ENCODE data around the gene RUVBL1.

The RUVBL1 gene

DNA sequence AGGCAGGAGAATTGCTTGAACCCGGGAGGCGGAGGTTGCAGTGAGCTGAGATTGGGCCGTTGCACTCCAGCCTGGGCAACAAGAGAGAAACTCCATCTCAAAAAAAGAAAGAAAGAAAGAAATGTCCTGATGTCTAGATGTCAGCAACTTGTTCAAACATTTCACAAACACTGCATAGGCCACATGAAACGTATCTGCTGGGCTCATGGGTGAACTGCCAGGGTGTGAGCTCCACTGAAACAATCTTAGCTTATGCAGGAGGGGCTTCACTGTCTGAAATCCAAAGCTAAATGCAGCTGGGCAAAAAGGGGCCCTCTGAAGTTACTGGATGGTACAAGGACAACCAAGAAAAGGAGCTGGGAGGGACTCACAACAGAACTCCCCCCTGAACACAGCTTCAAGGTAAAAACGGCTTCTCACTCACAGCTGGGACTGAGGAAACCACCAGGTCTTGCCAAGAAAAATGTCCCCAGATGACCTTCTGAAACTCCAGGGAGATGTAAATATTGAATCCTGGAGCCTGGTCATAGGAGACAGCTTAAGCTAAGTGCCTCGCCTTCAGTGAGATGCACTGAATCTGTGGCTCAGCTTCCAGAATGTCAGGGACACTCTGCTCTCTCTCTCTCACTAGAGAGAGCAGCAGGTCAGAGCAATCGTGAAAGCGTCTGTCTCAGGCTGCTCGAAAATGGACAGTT lies 39.5 kb downstream of the RUVBL1 start:
- in situ Hi-C loops (cut with HindIII; ENCODE audit: low sequenced_read_pairs) = no loop called here

GRCh38 chr3:128083396-128083795 lies 40.2 kb downstream of the RUVBL1 start:
- in situ Hi-C loops (cut with HindIII; ENCODE audit: low sequenced_read_pairs) = no loop called here

GRCh38 chr3:128082546-128082945 lies 41.1 kb downstream of the RUVBL1 start:
- in situ Hi-C loops (cut with HindIII; ENCODE audit: low sequenced_read_pairs) = no loop called here

- in situ Hi-C loops (cut with HindIII; ENCODE audit: low sequenced_read_pairs) = no loop called here
Observed at GRCh38 chr3:128081846-128082245, 41.8 kb downstream of the RUVBL1 start.

- in situ Hi-C loops (cut with HindIII; ENCODE audit: low sequenced_read_pairs) = no loop called here
Observed at GRCh38 chr3:128081226-128081625, 42.4 kb downstream of the RUVBL1 start.

- in situ Hi-C loops (cut with HindIII; ENCODE audit: low sequenced_read_pairs) = no loop called here
Observed at GRCh38 chr3:128080323-128081080, 43.1 kb downstream of the RUVBL1 start.

GRCh38 chr3:128079823-128080222 lies 43.8 kb downstream of the RUVBL1 start:
- in situ Hi-C loops (cut with HindIII; ENCODE audit: low sequenced_read_pairs) = no loop called here

DNA sequence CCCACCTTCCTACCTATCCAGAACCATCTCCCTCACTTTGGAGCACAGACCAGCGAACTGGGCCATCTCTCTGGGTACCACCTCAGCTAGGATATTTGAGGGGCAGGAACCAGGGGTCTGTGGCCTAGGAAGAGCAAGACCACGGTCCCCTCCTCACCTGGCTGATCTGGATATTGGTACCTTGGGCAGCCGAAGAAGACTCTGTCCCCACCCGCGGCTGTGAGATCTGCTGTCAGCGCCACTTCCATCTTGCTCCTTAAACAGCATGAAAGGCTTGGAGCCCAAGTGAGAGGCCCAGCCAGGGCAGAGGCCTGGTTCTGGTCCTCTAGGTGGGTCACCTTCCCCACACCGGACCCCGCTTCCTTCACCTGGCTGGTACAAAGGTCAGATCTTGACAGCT lies 44.7 kb downstream of the RUVBL1 start:
- in situ Hi-C loops (cut with HindIII; ENCODE audit: low sequenced_read_pairs) = no loop called here

DNA sequence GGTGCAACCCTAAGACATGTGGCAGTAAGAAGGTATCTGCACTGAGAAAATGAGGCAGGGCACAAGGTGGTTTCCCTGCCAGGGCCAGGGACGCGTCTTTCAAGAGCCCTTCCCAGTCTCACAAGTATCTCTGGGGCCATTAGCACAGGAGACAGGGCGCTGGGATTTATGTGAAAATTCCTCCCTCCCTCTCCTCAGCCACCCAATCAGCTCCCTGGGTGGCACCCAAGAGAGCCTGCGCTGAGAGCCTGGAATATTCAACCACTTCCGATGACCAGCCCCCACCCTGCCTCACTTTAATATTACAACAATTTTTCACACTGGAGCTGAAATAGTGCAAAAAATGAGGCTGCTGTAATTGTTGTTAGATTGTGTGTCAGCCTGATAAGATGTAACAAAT lies 45.3 kb downstream of the RUVBL1 start:
- in situ Hi-C loops (cut with HindIII; ENCODE audit: low sequenced_read_pairs) = no loop called here

DNA sequence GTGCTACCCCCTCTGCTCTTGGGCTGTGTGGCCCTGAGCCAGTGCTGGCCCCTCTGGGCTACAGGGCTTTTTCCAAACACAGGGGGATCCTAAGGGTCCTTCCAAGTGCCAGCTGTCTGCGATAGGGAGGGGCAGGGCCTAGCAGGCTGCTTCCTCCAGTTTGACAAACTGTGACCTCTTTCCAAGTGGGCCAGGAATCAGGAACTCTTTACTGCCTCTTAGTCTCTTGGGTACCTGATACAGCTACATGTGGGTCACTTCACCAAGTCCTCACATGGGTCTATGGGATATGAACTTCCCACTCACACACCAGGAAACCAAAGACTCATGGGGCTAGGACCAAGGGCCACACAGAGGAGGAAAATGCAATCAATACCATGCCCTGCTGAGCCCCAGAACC lies 45.9 kb downstream of the RUVBL1 start:
- in situ Hi-C loops (cut with HindIII; ENCODE audit: low sequenced_read_pairs) = no loop called here

DNA sequence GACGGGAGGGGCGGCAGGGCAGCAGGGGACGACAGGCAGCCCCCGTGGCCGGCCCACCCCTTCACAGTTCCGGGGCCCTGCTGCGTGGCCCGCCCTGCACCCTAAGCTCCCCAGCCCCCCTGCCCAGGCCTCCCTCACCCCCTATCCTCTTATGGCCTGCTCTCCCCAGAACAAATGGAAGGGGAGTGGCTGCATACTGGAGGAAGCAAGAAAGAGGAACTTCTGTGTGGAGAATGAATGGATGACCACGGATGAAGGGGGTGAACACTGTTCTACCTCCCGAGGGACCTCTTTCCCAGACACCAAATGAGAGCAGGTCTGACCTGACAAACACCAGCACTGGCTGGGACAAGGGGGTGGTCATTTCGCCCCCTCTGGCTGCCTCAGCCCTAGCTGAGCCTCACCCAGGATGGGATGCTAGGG lies 46.4 kb downstream of the RUVBL1 start:
- in situ Hi-C loops (cut with HindIII; ENCODE audit: low sequenced_read_pairs) = no loop called here

GRCh38 chr3:128076483-128077201 lies 47.0 kb downstream of the RUVBL1 start:
- in situ Hi-C loops (cut with HindIII; ENCODE audit: low sequenced_read_pairs) = no loop called here

GRCh38 chr3:128075522-128076482 lies 47.8 kb downstream of the RUVBL1 start:
- in situ Hi-C loops (cut with HindIII; ENCODE audit: low sequenced_read_pairs) = no loop called here

DNA sequence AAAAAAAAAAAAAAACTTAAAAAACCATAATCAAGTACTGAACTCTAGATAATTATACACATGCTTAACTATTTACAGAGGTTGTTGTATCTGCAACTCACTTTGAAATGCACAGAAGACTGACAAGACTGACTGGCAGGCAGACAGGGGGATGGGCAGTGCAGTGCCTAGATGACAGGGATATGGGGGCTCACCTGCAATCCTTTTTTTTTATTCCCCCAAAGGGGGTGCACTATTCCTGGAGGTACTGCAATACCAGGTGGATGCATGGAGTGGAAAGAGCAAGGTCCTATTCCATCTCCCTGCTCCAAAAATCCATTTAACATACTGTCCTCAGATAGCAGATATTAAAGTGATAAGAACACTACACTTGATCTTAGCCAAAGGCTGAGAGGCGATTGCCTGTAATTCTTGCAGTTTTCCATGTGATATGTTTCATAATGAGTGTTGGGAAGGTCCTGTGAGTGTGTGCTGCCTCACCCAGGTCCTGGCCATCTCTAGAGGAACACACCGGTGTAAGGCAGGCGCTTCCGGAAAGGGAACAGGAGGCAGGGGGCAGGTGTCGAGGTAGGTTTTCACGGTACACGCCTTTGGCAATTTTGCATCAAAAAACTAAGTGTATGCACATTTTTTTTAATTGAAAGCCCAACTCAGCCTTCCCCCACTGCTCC lies 48.6 kb downstream of the RUVBL1 start:
- in situ Hi-C loops (cut with HindIII; ENCODE audit: low sequenced_read_pairs) = no loop called here

DNA sequence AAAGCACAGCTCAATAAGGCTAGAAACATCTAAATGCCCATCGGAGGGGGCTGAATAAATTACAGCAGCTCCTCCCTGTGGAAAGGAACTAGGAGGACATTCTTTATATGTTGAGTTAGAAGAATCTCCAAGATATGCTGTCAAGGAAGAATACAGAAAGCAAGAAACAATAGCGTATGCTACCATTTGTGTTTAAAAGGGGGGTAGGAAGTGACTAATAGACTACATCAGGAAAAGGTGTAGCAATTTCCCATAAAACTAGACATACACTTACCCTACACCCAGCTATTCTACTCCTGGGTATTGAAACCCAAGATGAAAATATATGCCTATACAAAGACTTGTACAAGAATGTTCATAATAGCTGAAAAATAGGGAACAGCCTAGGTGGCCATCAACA lies 49.8 kb downstream of the RUVBL1 start:
- in situ Hi-C loops (cut with HindIII; ENCODE audit: low sequenced_read_pairs) = no loop called here

- in situ Hi-C loops (cut with HindIII; ENCODE audit: low sequenced_read_pairs) = no loop called here
Observed at GRCh38 chr3:128073185-128073725, 50.4 kb downstream of the RUVBL1 start.

DNA sequence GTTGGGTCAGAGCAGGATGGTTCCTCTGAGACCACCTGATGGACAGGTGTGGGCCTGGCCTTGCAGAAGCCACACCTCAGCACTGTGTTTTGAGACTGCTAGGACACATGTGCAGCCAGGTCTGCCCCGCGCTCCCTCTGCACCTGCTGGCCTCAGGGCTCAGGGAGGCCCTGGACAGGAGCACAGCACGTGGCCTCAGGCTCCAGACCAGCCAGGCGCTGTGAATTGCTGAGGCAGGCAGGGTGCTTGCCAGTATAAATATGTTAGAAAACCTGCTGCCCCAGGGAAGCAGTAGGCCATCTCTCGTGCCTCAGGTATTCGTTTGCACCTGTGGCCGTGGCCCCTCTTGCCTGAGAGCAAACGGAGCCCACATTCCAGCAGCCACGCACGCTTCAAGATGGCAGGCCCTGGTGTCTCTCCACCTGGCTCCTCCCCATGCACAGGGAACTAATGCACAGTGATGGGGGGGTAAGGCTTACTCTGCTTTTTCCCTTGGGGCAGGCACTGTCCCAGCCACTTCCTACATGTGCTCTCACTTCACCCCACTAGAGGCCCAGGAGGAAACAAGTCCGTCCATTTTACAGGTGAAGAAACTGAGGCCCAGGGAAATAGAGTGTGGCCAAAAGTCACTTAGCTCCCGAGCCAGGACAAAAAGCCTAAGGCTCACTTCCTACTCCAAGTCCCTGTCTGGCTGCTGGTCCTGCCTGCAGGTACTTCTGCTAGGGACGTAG lies 51.0 kb downstream of the RUVBL1 start:
- in situ Hi-C loops (cut with HindIII; ENCODE audit: low sequenced_read_pairs) = no loop called here

DNA sequence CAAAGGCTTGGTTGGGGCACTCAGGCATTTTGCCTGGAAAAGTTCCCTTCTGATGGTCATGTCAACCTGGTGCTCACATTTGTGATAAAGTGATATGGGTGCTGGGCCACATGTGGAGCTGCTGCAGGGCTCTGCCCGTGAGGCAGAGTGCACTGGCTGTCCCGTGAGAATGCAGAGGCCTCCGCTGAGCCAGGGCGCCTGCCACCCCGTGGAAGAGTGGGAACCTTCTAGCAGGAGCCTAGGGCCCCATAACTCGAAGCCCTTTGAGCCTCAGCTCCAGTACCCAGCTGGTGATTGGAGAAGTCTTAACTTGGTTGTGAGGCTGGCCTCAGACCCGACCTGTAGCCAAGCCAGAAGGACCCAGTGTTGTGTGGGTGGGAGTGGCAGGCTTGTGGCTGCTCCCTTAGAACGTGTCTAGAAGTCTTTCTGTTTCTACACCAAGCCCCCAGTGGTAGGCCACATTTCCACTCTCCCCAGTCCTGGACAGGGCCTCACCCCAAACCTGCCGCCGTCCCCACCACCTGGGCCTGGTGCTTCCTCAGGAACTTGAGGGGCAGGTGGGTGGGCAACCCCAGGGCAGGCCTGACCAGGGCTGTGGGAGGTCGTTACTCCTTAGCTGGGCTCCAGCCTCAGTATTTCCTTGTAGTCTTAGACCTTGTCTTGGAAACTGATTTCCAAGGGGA lies 51.7 kb downstream of the RUVBL1 start:
- in situ Hi-C loops (cut with HindIII; ENCODE audit: low sequenced_read_pairs) = no loop called here

Data from endothelial cell of hepatic sinusoid (primary cell).